ENCODE results near the gene MYLK. TPM values are rescaled to one million over a fixed set of nuclear protein-coding genes. Genes with fewer than 3 reads are reported as not detected.

MYLK gene
- total RNA-seq, 1 donor from 2014 or later = 50.5 TPM

GRCh38 chr3:123670743-123671142, 213.4 kb downstream of the MYLK start:
- Histone ChIP-seq H3K4me3 (ENCODE audit: insufficient read depth, low read depth, low read length) (no peak overlapping the region), H3K4me2 (ENCODE audit: low read length) (no peak overlapping the region), H2AFZ (ENCODE audit: low read depth, low read length) (no peak overlapping the region), H3K4me1 (ENCODE audit: insufficient read depth, low read length) (peaks cover 13% of the 10 kb centered on the region), H3K27ac (ENCODE audit: low read depth, low read length) (no peak overlapping the region), H4K20me1 (ENCODE audit: insufficient read depth, low read length) (no peaks in the 10 kb centered on the region), H3K9me3 (ENCODE audit: insufficient read depth, low read depth, low read length) (no peaks in the 10 kb centered on the region), H3K36me3 (ENCODE audit: insufficient read depth, low read length) (peaks cover 17% of the 10 kb centered on the region), H3K79me2 (ENCODE audit: insufficient read depth, low read length) (no peaks in the 10 kb centered on the region), H3K27me3 (ENCODE audit: insufficient read depth, low read length) (no peaks in the 10 kb centered on the region), H3K9ac (ENCODE audit: low read length) (no peak overlapping the region)
- FAIRE-seq (no peak), DNase-seq (ENCODE audit: low read depth) (no peak)
- H3K27ac Mint-ChIP-seq (ENCODE audit: unreplicated experiment) = no peak overlapping the region
- no peak overlapping the region for H3K4me3 Mint-ChIP-seq (ENCODE audit: unreplicated experiment)
- H3K9me3 Mint-ChIP-seq (ENCODE audit: unreplicated experiment) = peaks cover 4% of the 10 kb centered on the region
- peaks cover 39% of the 10 kb centered on the region for H3K36me3 Mint-ChIP-seq (ENCODE audit: low read depth, unreplicated experiment)
- TF ChIP-seq CTCF (IDR thresholded peaks at IDR 0.05; ENCODE audit: insufficient read depth, low read depth, low read length) = no peak
- no peak for TF ChIP-seq EZH2 (IDR thresholded peaks at IDR 0.05; ENCODE audit: insufficient read depth, low read length)
- peaks cover 13% of the 10 kb centered on the region for H3K27me3 Mint-ChIP-seq (ENCODE audit: low read depth, unreplicated experiment)
- H3K4me1 Mint-ChIP-seq (ENCODE audit: low read depth, unreplicated experiment) = peaks cover 26% of the 10 kb centered on the region

GRCh38 chr3:123668906-123669305, 215.2 kb downstream of the MYLK start:
- Mint-ChIP-seq H3K36me3 (ENCODE audit: low read depth, unreplicated experiment) (peaks cover 40% of the 10 kb centered on the region), H3K27ac (ENCODE audit: unreplicated experiment) (no peak overlapping the region), H3K4me1 (ENCODE audit: low read depth, unreplicated experiment) (peaks cover 18% of the 10 kb centered on the region), H3K4me3 (ENCODE audit: unreplicated experiment) (no peak overlapping the region), H3K9me3 (ENCODE audit: unreplicated experiment) (no peaks in the 10 kb centered on the region), H3K27me3 (ENCODE audit: low read depth, unreplicated experiment) (peaks cover 8% of the 10 kb centered on the region)
- H4K20me1 ChIP-seq (ENCODE audit: insufficient read depth, low read length) = no peaks in the 10 kb centered on the region
- no peak overlapping the region for H3K9ac ChIP-seq (ENCODE audit: low read length)
- H3K4me1 ChIP-seq (ENCODE audit: insufficient read depth, low read length) = peaks cover 13% of the 10 kb centered on the region
- peaks cover 23% of the 10 kb centered on the region for H3K36me3 ChIP-seq (ENCODE audit: insufficient read depth, low read length)
- DNase-seq (ENCODE audit: low read depth) = no peak
- H3K4me2 ChIP-seq (ENCODE audit: low read length) = no peak overlapping the region
- TF ChIP-seq EZH2 (IDR thresholded peaks at IDR 0.05; ENCODE audit: insufficient read depth, low read length) (no peak), CTCF (IDR thresholded peaks at IDR 0.05; ENCODE audit: insufficient read depth, low read depth, low read length) (no peak)
- no peaks in the 10 kb centered on the region for H3K9me3 ChIP-seq (ENCODE audit: insufficient read depth, low read depth, low read length)
- H3K27ac ChIP-seq (ENCODE audit: low read depth, low read length) = no peak overlapping the region
- no peak for FAIRE-seq
- H3K27me3 ChIP-seq (ENCODE audit: insufficient read depth, low read length) = no peaks in the 10 kb centered on the region
- H3K79me2 ChIP-seq (ENCODE audit: insufficient read depth, low read length) = no peaks in the 10 kb centered on the region
- no peak overlapping the region for H3K4me3 ChIP-seq (ENCODE audit: insufficient read depth, low read depth, low read length)
- no peak overlapping the region for H2AFZ ChIP-seq (ENCODE audit: low read depth, low read length)

DNA sequence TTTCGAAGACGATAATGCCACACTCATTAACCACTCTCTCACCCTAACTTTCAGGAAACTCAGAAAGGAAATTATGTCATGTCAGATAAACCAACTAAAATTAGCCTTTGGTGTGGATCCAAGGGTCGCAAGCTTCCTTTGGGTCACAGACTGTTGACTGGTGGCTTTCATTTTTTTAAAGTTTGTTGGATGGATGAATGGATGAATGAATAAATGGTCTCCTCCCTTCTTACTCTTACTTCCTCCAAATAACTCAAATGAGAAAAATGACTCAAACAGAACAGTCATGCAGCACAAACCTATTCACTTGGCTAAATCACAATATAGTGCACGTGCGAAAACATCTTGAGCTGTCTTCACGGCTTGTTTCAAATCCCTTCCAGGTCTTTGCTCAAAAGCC, 216.3 kb downstream of the MYLK start:
- Histone ChIP-seq H3K9me3 (ENCODE audit: insufficient read depth, low read depth, low read length) (no peaks in the 10 kb centered on the region), H3K4me1 (ENCODE audit: insufficient read depth, low read length) (peaks cover 13% of the 10 kb centered on the region), H3K36me3 (ENCODE audit: insufficient read depth, low read length) (peaks cover 23% of the 10 kb centered on the region), H4K20me1 (ENCODE audit: insufficient read depth, low read length) (no peaks in the 10 kb centered on the region), H3K4me2 (ENCODE audit: low read length) (peak overlapping the region; percentile 45), H3K27ac (ENCODE audit: low read depth, low read length) (no peak overlapping the region), H2AFZ (ENCODE audit: low read depth, low read length) (no peak overlapping the region), H3K4me3 (ENCODE audit: insufficient read depth, low read depth, low read length) (no peak overlapping the region), H3K9ac (ENCODE audit: low read length) (no peak overlapping the region), H3K27me3 (ENCODE audit: insufficient read depth, low read length) (no peaks in the 10 kb centered on the region), H3K79me2 (ENCODE audit: insufficient read depth, low read length) (no peaks in the 10 kb centered on the region)
- H3K36me3 Mint-ChIP-seq (ENCODE audit: low read depth, unreplicated experiment) = peaks cover 43% of the 10 kb centered on the region
- H3K4me1 Mint-ChIP-seq (ENCODE audit: low read depth, unreplicated experiment) = peaks cover 12% of the 10 kb centered on the region
- TF ChIP-seq CTCF (IDR thresholded peaks at IDR 0.05; ENCODE audit: insufficient read depth, low read depth, low read length) (no peak), EZH2 (IDR thresholded peaks at IDR 0.05; ENCODE audit: insufficient read depth, low read length) (no peak)
- no peak overlapping the region for H3K4me3 Mint-ChIP-seq (ENCODE audit: unreplicated experiment)
- peaks cover 8% of the 10 kb centered on the region for H3K27me3 Mint-ChIP-seq (ENCODE audit: low read depth, unreplicated experiment)
- FAIRE-seq (peak; percentile 45), DNase-seq (ENCODE audit: low read depth) (peak; percentile 74)
- H3K27ac Mint-ChIP-seq (ENCODE audit: unreplicated experiment) = no peak overlapping the region
- H3K9me3 Mint-ChIP-seq (ENCODE audit: unreplicated experiment) = no peaks in the 10 kb centered on the region

Measured in astrocyte (in vitro differentiated cells and primary cell).